Fibroblast of pulmonary artery (primary cell): Measurements from ENCODE around the gene NSUN2.
A peak's percentile ranks its signal among the peaks of the same experiment; 100 is the strongest.

Experiments used
- DNase-seq: peaks from one replicate; pipeline ENCODE4 v3.0.0-alpha.2; 2010; ENCODE audit warnings: low read depth
- H3K4me3 ChIP-seq: replicated peaks from 2 replicates; pipeline ENCODE4 v1.5.1; 2011; ENCODE audit warnings: low read depth, mild to moderate bottlenecking, control low read depth, low read length, moderate library complexity
- TF ChIP-seq, protein P1 (sequence below): IDR thresholded peaks from 2 replicates; pipeline ENCODE4 v1.5.1; 2011; ENCODE audit warnings: mild to moderate bottlenecking, control low read depth, low read length, inconsistent platforms; ENCODE audit errors: missing control alignments

Gene NSUN2

GRCh38 chr5:6599739-6600138, 33.1 kb downstream of the NSUN2 start:
- no peak for DNase-seq
- TF ChIP-seq, protein P1, sequence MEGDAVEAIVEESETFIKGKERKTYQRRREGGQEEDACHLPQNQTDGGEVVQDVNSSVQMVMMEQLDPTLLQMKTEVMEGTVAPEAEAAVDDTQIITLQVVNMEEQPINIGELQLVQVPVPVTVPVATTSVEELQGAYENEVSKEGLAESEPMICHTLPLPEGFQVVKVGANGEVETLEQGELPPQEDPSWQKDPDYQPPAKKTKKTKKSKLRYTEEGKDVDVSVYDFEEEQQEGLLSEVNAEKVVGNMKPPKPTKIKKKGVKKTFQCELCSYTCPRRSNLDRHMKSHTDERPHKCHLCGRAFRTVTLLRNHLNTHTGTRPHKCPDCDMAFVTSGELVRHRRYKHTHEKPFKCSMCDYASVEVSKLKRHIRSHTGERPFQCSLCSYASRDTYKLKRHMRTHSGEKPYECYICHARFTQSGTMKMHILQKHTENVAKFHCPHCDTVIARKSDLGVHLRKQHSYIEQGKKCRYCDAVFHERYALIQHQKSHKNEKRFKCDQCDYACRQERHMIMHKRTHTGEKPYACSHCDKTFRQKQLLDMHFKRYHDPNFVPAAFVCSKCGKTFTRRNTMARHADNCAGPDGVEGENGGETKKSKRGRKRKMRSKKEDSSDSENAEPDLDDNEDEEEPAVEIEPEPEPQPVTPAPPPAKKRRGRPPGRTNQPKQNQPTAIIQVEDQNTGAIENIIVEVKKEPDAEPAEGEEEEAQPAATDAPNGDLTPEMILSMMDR, result no peak
- no peak overlapping the region for H3K4me3 ChIP-seq

- peak; percentile 62 for DNase-seq
Observed at GRCh38 chr5:6598351-6598900, 34.4 kb downstream of the NSUN2 start.

GRCh38 chr5:6597557-6597956, 35.3 kb downstream of the NSUN2 start:
- DNase-seq, result no peak
- no peak overlapping the region for H3K4me3 ChIP-seq
- TF ChIP-seq, protein P1, result no peak

More at GRCh38 chr5:6598351-6598900, 34.4 kb downstream of the NSUN2 start:
- H3K4me3 ChIP-seq, result no peak overlapping the region
- TF ChIP-seq, protein P1, result no peak

GRCh38 chr5:6596388-6596787, 36.5 kb downstream of the NSUN2 start:
- DNase-seq, result no peak
- no peak overlapping the region for H3K4me3 ChIP-seq
- TF ChIP-seq, protein P1, result no peak

DNA sequence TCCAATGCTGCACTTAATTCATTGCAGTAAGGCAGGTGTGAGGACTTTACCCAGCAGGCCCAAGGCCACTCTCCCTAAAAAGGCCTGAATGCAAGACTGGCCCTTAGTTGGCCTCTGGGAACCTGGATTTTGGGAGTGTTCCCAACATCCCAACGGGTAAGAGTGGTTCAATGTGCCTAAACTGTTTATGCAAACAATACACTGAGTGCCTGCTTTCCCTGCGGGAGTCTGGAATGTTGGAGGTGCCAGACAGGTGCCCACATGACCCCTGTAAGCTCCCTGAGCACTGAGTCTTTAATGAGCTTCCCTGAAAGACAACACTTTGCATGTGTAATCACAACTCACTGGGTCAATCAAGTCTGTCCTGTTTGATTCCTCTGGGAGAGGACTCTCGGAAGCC, 37.4 kb downstream of the NSUN2 start:
- H3K4me3 ChIP-seq, result no peak overlapping the region
- TF ChIP-seq, protein P1, result no peak
- DNase-seq, result no peak

DNA sequence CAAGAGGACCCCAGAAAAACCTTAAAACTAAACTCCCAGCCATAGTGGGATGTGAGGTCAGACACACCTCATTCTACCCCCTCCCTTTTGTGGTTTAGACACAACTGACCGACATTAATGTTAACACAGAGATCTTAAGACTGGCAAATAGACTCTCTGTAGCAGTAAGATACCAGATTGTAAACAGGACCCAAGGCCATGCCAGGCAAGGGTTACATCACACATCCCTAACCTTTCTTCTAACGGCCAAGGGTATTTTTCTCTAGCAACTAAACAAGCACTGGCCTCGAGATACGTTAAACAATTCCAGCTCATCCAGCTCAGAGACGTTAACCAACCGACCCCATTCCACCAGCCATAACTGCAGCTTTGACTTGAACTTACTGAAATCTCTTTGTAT, 38.8 kb downstream of the NSUN2 start:
- TF ChIP-seq, protein P1, result no peak
- no peak overlapping the region for H3K4me3 ChIP-seq
- no peak for DNase-seq
